H1 (cell line): ENCODE measurements around the gene CCDC154. TPM values are rescaled to one million over a fixed set of nuclear protein-coding genes. Genes with fewer than 3 reads are reported as not detected.

Experiments
- ASH2L ChIP-seq: fragments of 200-600, 300-600 bp; sonication (generic); IDR thresholded peaks from one replicate; pipeline ENCODE4 v1.7.1; 2017; ENCODE audit warnings: low read length
- BCL11A ChIP-seq, 2 experiments: IDR thresholded peaks; one replicate each; pipeline ENCODE4 v1.6.1; 2011; ENCODE audit warnings: low read depth in 2 of 2, low read length in 2 of 2, mild to moderate bottlenecking in 2 of 2
- JUN ChIP-seq: IDR thresholded peaks from 2 replicates; pipeline ENCODE4 v1.6.1; 2011; ENCODE audit warnings: low read depth, mild to moderate bottlenecking, improper control_type of control experiment, low read length
- KDM4A ChIP-seq: IDR thresholded peaks from one replicate; pipeline ENCODE4 v1.7.1; 2012; ENCODE audit warnings: low read depth, mild to moderate bottlenecking, moderate library complexity, low read length, inconsistent platforms; ENCODE audit not compliant: severe bottlenecking
- MAFK ChIP-seq: IDR thresholded peaks from 2 replicates; pipeline ENCODE4 v1.6.1; 2012; ENCODE audit warnings: low read depth, mild to moderate bottlenecking, improper control_type of control experiment, low read length
- SIRT6 ChIP-seq: IDR thresholded peaks from one replicate; pipeline ENCODE4 v1.7.1; 2012; ENCODE audit warnings: low read length, inconsistent platforms
- SP4 ChIP-seq: IDR thresholded peaks from 2 replicates; pipeline ENCODE4 v1.6.1; 2012; ENCODE audit warnings: low read length, inconsistent platforms
- polyA plus RNA-seq, 7 experiments: library from polyadenylated mRNA; depleted of rRNA in 3 of 7; stranded (reverse) in 5 of 7; unstranded in 2 of 7; fragments of >200 nt in 5 of 7; fragments of 200-250 nt in 2 of 7; gene quantifications; 1 replicate in 5 of 7; 2 replicates in 1 of 7; 4 replicates in 1 of 7; pipeline versions ENCODE4 v1.2.1 to v1.2.3, GENCODE V29; 2011 to 2013; ENCODE audit warnings: missing spikeins in 2 of 7, mixed read lengths in 2 of 7
- total RNA-seq: library from RNA; stranded (reverse); fragmentation: NEBNext Ultra II Directional; extraction: Animal tissue kit (Norgen Biotek cat#: 25700); gene quantifications from 2 replicates; pipeline ENCODE4 v1.2.1, GENCODE V29; 2021
- TF ChIP-seq, protein P1 (sequence below): IDR thresholded peaks from 2 replicates; pipeline ENCODE4 v1.6.1; 2012; ENCODE audit warnings: inconsistent platforms

Gene CCDC154
- total and polyA plus RNA-seq, 2 of the 8 experiments (the other 6 are each of a cell fraction or from before 2014, with no cell fraction given) = 0.15 to 0.88 TPM

DNA sequence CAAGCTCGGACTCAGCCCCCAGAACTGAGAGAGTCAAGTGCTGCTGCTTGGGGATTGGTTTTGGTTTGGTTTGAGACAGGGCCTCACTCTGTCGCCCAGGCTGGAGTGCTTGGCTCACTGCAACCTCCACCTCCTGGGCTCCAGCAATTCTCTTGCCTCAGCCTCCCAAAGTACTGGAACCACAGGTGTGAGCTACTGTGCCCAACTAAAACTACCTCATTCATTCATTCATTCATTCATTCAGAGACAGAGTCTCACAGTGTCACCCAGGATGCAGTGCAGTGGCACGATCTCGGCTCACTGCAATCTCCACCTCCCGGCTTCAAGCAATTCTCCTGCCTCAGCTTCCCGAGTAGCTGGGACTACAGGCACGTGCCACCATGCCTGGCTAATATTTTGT lies 54.6 kb downstream of the CCDC154 start (continued):
- TF ChIP-seq SIRT6 (no peak), JUN (no peak), BCL11A (IDR thresholded peaks at IDR 0.05; ENCODE audit: low read depth in 2 of 2, low read length in 2 of 2) (no peak), SP4 (no peak), KDM4A (no peak), MAFK (no peak), ASH2L (no peak)
- TF ChIP-seq, protein P1, sequence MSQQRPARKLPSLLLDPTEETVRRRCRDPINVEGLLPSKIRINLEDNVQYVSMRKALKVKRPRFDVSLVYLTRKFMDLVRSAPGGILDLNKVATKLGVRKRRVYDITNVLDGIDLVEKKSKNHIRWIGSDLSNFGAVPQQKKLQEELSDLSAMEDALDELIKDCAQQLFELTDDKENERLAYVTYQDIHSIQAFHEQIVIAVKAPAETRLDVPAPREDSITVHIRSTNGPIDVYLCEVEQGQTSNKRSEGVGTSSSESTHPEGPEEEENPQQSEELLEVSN = no peak
- TF ChIP-seq, all 59 proteins: peak for 0
